IMR-90 (cell line): ENCODE measurements around the gene TTYH3. TPM values are rescaled to one million over a fixed set of nuclear protein-coding genes. Genes with fewer than 3 reads are reported as not detected.

Source experiments
- ATAC-seq: fragments of 200-7000 bp; cut with Tn5 transposase; 2 replicates; pipeline ENCODE4 v1.9.1; 2020; ENCODE audit warnings: low read depth, mild to moderate bottlenecking, moderate library complexity
- BruUV-seq: library from RNA; stranded (reverse); fragments of 400-500 nt; replicated peaks from 2 replicates; lab custom pipeline; 2021; lab: Mats Ljungman, UMichigan
- CTCF ChIA-PET: fragments of 300-600 bp; formaldehyde crosslinking; extraction: SDS; loops from one replicate; lab custom pipeline; 2021; ENCODE audit warnings: antibody characterized with exemption; lab: Yijun Ruan, JAX
- POLR2A ChIA-PET: fragments of 300-600 bp; sonication (Branson Sonifier 250); formaldehyde crosslinking; loops from one replicate; lab custom pipeline; 2022; ENCODE audit warnings: antibody characterized with exemption; ENCODE audit not compliant: unreplicated experiment; lab: Charles Lee
- DNase-seq: peaks from one replicate; pipeline ENCODE4 v3.0.0; 2013
- H2AFZ ChIP-seq: replicated peaks from 2 replicates; pipeline ENCODE3; 2013; ENCODE audit warnings: low read length, mild to moderate bottlenecking; ENCODE audit not compliant: poor library complexity
- H2AK5ac ChIP-seq: 2 replicates; pipeline ENCODE4 v1.6.1; 2013; ENCODE audit warnings: low read depth, low read length, inconsistent platforms
- H2AK9ac ChIP-seq: replicated peaks from 2 replicates; pipeline ENCODE3; 2013; ENCODE audit warnings: mild to moderate bottlenecking, low read depth, low read length, moderate library complexity; ENCODE audit not compliant: poor library complexity
- H2BK120ac ChIP-seq: 2 replicates; pipeline ENCODE4 v1.6.1; 2013; ENCODE audit warnings: low read depth, low read length, inconsistent platforms
- H2BK15ac ChIP-seq: 3 replicates; pipeline ENCODE4 v1.6.1; 2013; ENCODE audit warnings: low read depth, low read length, inconsistent platforms
- H2BK20ac ChIP-seq: 2 replicates; pipeline ENCODE4 v1.6.1; 2013; ENCODE audit warnings: low read depth, mild to moderate bottlenecking, inconsistent platforms, low read length, moderate library complexity
- H2BK5ac ChIP-seq: 2 replicates; pipeline ENCODE4 v1.6.1; 2013; ENCODE audit warnings: mild to moderate bottlenecking, low read depth, low read length, inconsistent platforms; ENCODE audit not compliant: poor library complexity, severe bottlenecking
- H3K14ac ChIP-seq: replicated peaks from 2 replicates; pipeline ENCODE4 v1.6.1; 2013; ENCODE audit warnings: low read depth, low read length, inconsistent platforms
- H3K18ac ChIP-seq: 2 replicates; pipeline ENCODE4 v1.6.1; 2013; ENCODE audit warnings: low read depth, low read length, control low read depth
- H3K23ac ChIP-seq: 2 replicates; pipeline ENCODE4 v1.6.1; 2013; ENCODE audit warnings: low read depth, low read length, inconsistent platforms
- H3K27ac ChIP-seq: 2 replicates; pipeline ENCODE4 v1.5.1; 2013; ENCODE audit warnings: mild to moderate bottlenecking, control low read depth, low read length; ENCODE audit not compliant: insufficient read depth
- H3K27me3 ChIP-seq: 2 replicates; pipeline ENCODE4 v1.6.1; 2013; ENCODE audit warnings: low read length; ENCODE audit not compliant: control insufficient read depth, insufficient read depth
- H3K36me3 ChIP-seq: 2 replicates; pipeline ENCODE4 v1.6.1; 2013; ENCODE audit warnings: low read length, mixed read lengths; ENCODE audit not compliant: control insufficient read depth, insufficient read depth
- H3K4ac ChIP-seq: 2 replicates; pipeline ENCODE4 v1.6.1; 2013; ENCODE audit warnings: low read depth, low read length, inconsistent platforms
- H3K4me1 ChIP-seq: 2 replicates; pipeline ENCODE4 v1.6.1; 2013; ENCODE audit warnings: low read length, mixed read lengths; ENCODE audit not compliant: control insufficient read depth, insufficient read depth
- H3K4me2 ChIP-seq: 2 replicates; pipeline ENCODE4 v1.6.1; 2013; ENCODE audit warnings: low read depth, mild to moderate bottlenecking, control low read depth, low read length, moderate library complexity
- H3K4me3 ChIP-seq: 2 replicates; pipeline ENCODE4 v1.5.1; 2013; ENCODE audit warnings: low read depth, mild to moderate bottlenecking, control low read depth, low read length, moderate library complexity; ENCODE audit not compliant: insufficient read depth
- H3K56ac ChIP-seq: 2 replicates; pipeline ENCODE4 v1.6.1; 2013; ENCODE audit warnings: low read length, inconsistent platforms; ENCODE audit not compliant: insufficient read depth; ENCODE audit errors: extremely low read depth
- H3K79me1 ChIP-seq, 2 experiments: 2 replicates each; pipeline ENCODE4 v1.6.1; 2013; ENCODE audit warnings: low read length in 2 of 2, inconsistent platforms in 1 of 2, low read depth in 1 of 2
- H3K9ac ChIP-seq: 2 replicates; pipeline ENCODE4 v1.6.1; 2013; ENCODE audit warnings: low read depth, low read length, control low read depth
- H3K9me1 ChIP-seq: 2 replicates; pipeline ENCODE4 v1.6.1; 2013; ENCODE audit warnings: low read length, inconsistent platforms; ENCODE audit not compliant: insufficient read depth
- H3K9me3 ChIP-seq: 2 replicates; pipeline ENCODE4 v1.6.1; 2013; ENCODE audit warnings: low read length; ENCODE audit not compliant: control insufficient read depth, insufficient read depth
- H4K20me1 ChIP-seq: 2 replicates; pipeline ENCODE4 v1.6.1; 2013; ENCODE audit warnings: low read length, inconsistent platforms; ENCODE audit not compliant: insufficient read depth
- H4K5ac ChIP-seq: 2 replicates; pipeline ENCODE4 v1.6.1; 2013; ENCODE audit warnings: mild to moderate bottlenecking, low read depth, low read length, control low read depth
- H4K8ac ChIP-seq, 2 experiments: 2 replicates each; pipeline ENCODE4 v1.6.1; 2013; ENCODE audit warnings: low read depth in 2 of 2, low read length in 2 of 2, control low read depth in 1 of 2, inconsistent platforms in 1 of 2
- H4K91ac ChIP-seq: 2 replicates; pipeline ENCODE4 v1.6.1; 2013; ENCODE audit warnings: low read depth, low read length, inconsistent platforms; ENCODE audit not compliant: insufficient read depth
- BHLHE40 ChIP-seq: fragments of 150-350 bp; IDR thresholded peaks from 2 replicates; pipeline ENCODE4 v1.6.1; 2016; ENCODE audit warnings: mild to moderate bottlenecking, low read depth, low read length
- CEBPB ChIP-seq: IDR thresholded peaks from 2 replicates; pipeline ENCODE4 v1.6.1; 2012; ENCODE audit warnings: low read depth, low read length, improper control_type of control experiment
- CHD1 ChIP-seq: IDR thresholded peaks from 2 replicates; pipeline ENCODE4 v1.6.1; 2012; ENCODE audit warnings: low read depth, low read length, improper control_type of control experiment
- CTCF ChIP-seq: conservative IDR thresholded peaks from 2 replicates; pipeline ENCODE4 v1.5.1; 2012; ENCODE audit warnings: mild to moderate bottlenecking, low read depth, low read length, improper control_type of control experiment
- ELK1 ChIP-seq: fragments of 150-350 bp; IDR thresholded peaks from 2 replicates; pipeline ENCODE4 v1.6.1; 2016; ENCODE audit warnings: low read depth, mild to moderate bottlenecking, low read length, moderate library complexity, borderline replicate concordance
- FOS ChIP-seq: fragments of 150-350 bp; IDR thresholded peaks from 2 replicates; pipeline ENCODE4 v1.6.1; 2016; ENCODE audit warnings: low read depth, low read length
- MAFK ChIP-seq: IDR thresholded peaks from 2 replicates; pipeline ENCODE4 v1.6.1; 2012; ENCODE audit warnings: low read depth, low read length, improper control_type of control experiment
- MAZ ChIP-seq: IDR thresholded peaks from 2 replicates; pipeline ENCODE4 v1.6.1; 2012; ENCODE audit warnings: low read depth, mild to moderate bottlenecking, low read length, improper control_type of control experiment, moderate library complexity, borderline replicate concordance
- MXI1 ChIP-seq: IDR thresholded peaks from 2 replicates; pipeline ENCODE4 v1.6.1; 2012; ENCODE audit warnings: low read depth, mild to moderate bottlenecking, low read length, moderate library complexity, borderline replicate concordance
- NFE2L2 ChIP-seq: fragments of 150-350 bp; IDR thresholded peaks from 2 replicates; pipeline ENCODE4 v1.6.1; 2016; ENCODE audit warnings: low read depth, mild to moderate bottlenecking, low read length
- POLR2A ChIP-seq: IDR thresholded peaks from 2 replicates; pipeline ENCODE4 v1.6.1; 2012; ENCODE audit warnings: mild to moderate bottlenecking, low read depth, low read length
- RAD21 ChIP-seq: IDR thresholded peaks from 2 replicates; pipeline ENCODE4 v1.6.1; 2012; ENCODE audit warnings: low read length, improper control_type of control experiment
- RCOR1 ChIP-seq: IDR thresholded peaks from 2 replicates; pipeline ENCODE4 v1.6.1; 2012; ENCODE audit warnings: mild to moderate bottlenecking, low read length, improper control_type of control experiment; ENCODE audit not compliant: insufficient replicate concordance
- RFX5 ChIP-seq: IDR thresholded peaks from 2 replicates; pipeline ENCODE4 v1.8.0; 2012; ENCODE audit warnings: low read depth, mild to moderate bottlenecking, low read length, moderate library complexity
- SMC3 ChIP-seq: fragments of 150-350 bp; IDR thresholded peaks from 2 replicates; pipeline ENCODE4 v1.6.1; 2016; ENCODE audit warnings: low read depth, mild to moderate bottlenecking, antibody characterized with exemption, low read length, moderate library complexity
- USF2 ChIP-seq: fragments of 150-350 bp; IDR thresholded peaks from 2 replicates; pipeline ENCODE4 v1.6.1; 2017; ENCODE audit warnings: mild to moderate bottlenecking, antibody characterized with exemption, low read length, low read depth
- WGBS, 2 experiments: methylation state at CpG; one replicate each; pipeline versions ENCODE4 v1.1.5 to v1.1.7; 2013; ENCODE audit warnings: missing lambda C conversion rate in 2 of 2; ENCODE audit not compliant: insufficient read length in 1 of 2; ENCODE audit errors: extremely low coverage in 2 of 2; 5-methylcytosine and 5-hydroxymethylcytosine counted together
- dilution Hi-C: fragments of 300-500 bp; cut with HindIII; formaldehyde crosslinking; loops from one replicate; pipeline ENCODE4 v1.14.3; 2018; ENCODE audit warnings: low sequenced_read_pairs; ENCODE audit not compliant: unreplicated experiment
- in situ Hi-C: fragments of 300-500 bp; cut with MboI; formaldehyde crosslinking; loops from 3 replicates; pipeline ENCODE4 v1.14.3; 2019; ENCODE audit warnings: low sequenced_read_pairs, inconsistent platforms, mixed read lengths
- intact Hi-C: fragments of 100-400 bp; cut with micrococcal nuclease; formaldehyde crosslinking; loops from 2 replicates; pipeline ENCODE4 v1.10.0; 2022
- polyA plus RNA-seq, 3 experiments: library from polyadenylated mRNA; depleted of rRNA; stranded (reverse); fragments of >200 nt; gene quantifications; 2 replicates each; pipeline ENCODE4 v1.2.3, GENCODE V29; 2012; ENCODE audit warnings: low replicate concordance in 1 of 3
- total RNA-seq: library from RNA; depleted of rRNA; stranded (reverse); fragments of >200 nt; gene quantifications from 2 replicates; pipeline ENCODE4 v1.2.3, GENCODE V29; 2012

The TTYH3 gene
- total and polyA plus RNA-seq, 2 of the 4 experiments (the other 2 are of a cell fraction), result 5.6 to 82.6 TPM

GRCh38 chr7:2708041-2708440 lies 76.3 kb downstream of the TTYH3 start:
- no peak overlapping the region for H3K4ac ChIP-seq
- H3K4me3 ChIP-seq, result no peak overlapping the region
- H2BK120ac ChIP-seq, result no peak overlapping the region
- peaks cover 3% of the 10 kb centered on the region for H3K36me3 ChIP-seq
- no peaks in the 10 kb centered on the region for H3K79me1 ChIP-seq
- H3K9ac ChIP-seq, result no peak overlapping the region
- no peak overlapping the region for H4K91ac ChIP-seq
- H2BK5ac ChIP-seq, result no peak overlapping the region
- H2AFZ ChIP-seq, result no peak overlapping the region
- H3K23ac ChIP-seq, result no peak overlapping the region
- intact Hi-C loops, result no loop called here
- WGBS, 2 experiments, result 90% methylated on average over 4 of the region's 10 CpGs; no CpG with 5 or more reads in 1 of the 2 experiments
- H2AK5ac ChIP-seq, result no peak overlapping the region
- dilution Hi-C loops, result no loop called here
- H2AK9ac ChIP-seq, result no peak overlapping the region
- H3K9me1 ChIP-seq, result no peaks in the 10 kb centered on the region
- no peak overlapping the region for H4K8ac ChIP-seq
- H4K20me1 ChIP-seq, result no peaks in the 10 kb centered on the region; the same call in 1 of the 2 replicates
- no peak overlapping the region for H3K4me2 ChIP-seq
- peaks cover 4% of the 10 kb centered on the region; the same call in 1 of the 2 replicates for H3K9me3 ChIP-seq
- CTCF ChIA-PET, result interaction anchor here (1.0 kb wide), 2 partner anchors 37 to 141 kb away, joined by 3 to 4 read pairs; no protein-coding TSS in a partner anchor
- no peak overlapping the region for H2BK15ac ChIP-seq
- no peaks in the 10 kb centered on the region for H3K4me1 ChIP-seq
- DNase-seq (no peak), ATAC-seq (no peak)
- POLR2A ChIA-PET, result no interaction called here
- no peak overlapping the region for H3K14ac ChIP-seq
- in situ Hi-C loops, result no loop called here
- no peak overlapping the region for H3K27ac ChIP-seq
- H3K56ac ChIP-seq, result no peak overlapping the region
- no TSS peak for BruUV-seq
- TF ChIP-seq MXI1, result no peak
- no peak for TF ChIP-seq NFE2L2
- no peak for TF ChIP-seq CEBPB
- no peak for TF ChIP-seq RCOR1
- TF ChIP-seq MAFK, result no peak
- no peak for TF ChIP-seq SMC3
- no peak for TF ChIP-seq USF2
- TF ChIP-seq BHLHE40, result no peak
- no peak for TF ChIP-seq RAD21
- no peak for TF ChIP-seq CTCF
- TF ChIP-seq FOS, result no peak
- no peak for TF ChIP-seq POLR2A
- TF ChIP-seq RFX5, result no peak
- TF ChIP-seq ELK1, result no peak
- no peak for TF ChIP-seq CHD1
- TF ChIP-seq MAZ, result no peak
- no peaks in the 10 kb centered on the region for H3K27me3 ChIP-seq
- no peak overlapping the region for H2BK20ac ChIP-seq
- no peak overlapping the region for H3K18ac ChIP-seq
- no peak overlapping the region for H4K5ac ChIP-seq
